Measurements from ENCODE around the gene CNN3.

- TF ChIP-seq POLR2A (IDR thresholded peaks at IDR 0.05) = no peak
- no peak for TF ChIP-seq CTCF (IDR thresholded peaks at IDR 0.05)
Observed at GRCh38 chr1:94953746-94954145, 26.8 kb upstream of the CNN3 start.

Measured in breast epithelium (tissue), 3 donors.